Measurements from ENCODE around the gene APP.
A peak's percentile ranks its signal among the peaks of the same experiment; 100 is the strongest.

Gene APP

GRCh38 chr21:25986928-25987327 is 183.6 kb downstream of the APP start:
- Mint-ChIP-seq H3K36me3 (ENCODE audit: low read depth) (peaks cover 62% of the 10 kb centered on the region), H3K9me3 (no peaks in the 10 kb centered on the region), H3K4me3 (no peak overlapping the region), H3K27ac (no peak overlapping the region), H3K27me3 (ENCODE audit: low read depth, poor library complexity) (no peaks in the 10 kb centered on the region), H3K4me1 (peaks cover 8% of the 10 kb centered on the region)
- no peak for DNase-seq
- no peak for TF ChIP-seq CTCF (IDR thresholded peaks at IDR 0.05)

GRCh38 chr21:25985990-25986389 is 184.6 kb downstream of the APP start:
- no peaks in the 10 kb centered on the region for H3K9me3 Mint-ChIP-seq
- peaks cover 8% of the 10 kb centered on the region for H3K4me1 Mint-ChIP-seq
- H3K27ac Mint-ChIP-seq, result no peak overlapping the region
- H3K27me3 Mint-ChIP-seq (ENCODE audit: low read depth, poor library complexity), result no peaks in the 10 kb centered on the region
- DNase-seq, result no peak
- no peak for TF ChIP-seq CTCF (IDR thresholded peaks at IDR 0.05)
- H3K4me3 Mint-ChIP-seq, result no peak overlapping the region
- H3K36me3 Mint-ChIP-seq (ENCODE audit: low read depth), result peaks cover 64% of the 10 kb centered on the region

- H3K4me1 Mint-ChIP-seq, result peaks cover 8% of the 10 kb centered on the region
- no peaks in the 10 kb centered on the region for H3K9me3 Mint-ChIP-seq
- H3K36me3 Mint-ChIP-seq (ENCODE audit: low read depth), result peaks cover 66% of the 10 kb centered on the region
- no peak overlapping the region for H3K27ac Mint-ChIP-seq
- TF ChIP-seq CTCF (IDR thresholded peaks at IDR 0.05), result no peak
- no peak for DNase-seq
- H3K4me3 Mint-ChIP-seq, result no peak overlapping the region
- no peaks in the 10 kb centered on the region for H3K27me3 Mint-ChIP-seq (ENCODE audit: low read depth, poor library complexity)
Observed at GRCh38 chr21:25984538-25984937, 186.0 kb downstream of the APP start.

- Mint-ChIP-seq H3K27ac (peak overlapping the region; percentile 80), H3K4me1 (peaks cover 8% of the 10 kb centered on the region), H3K36me3 (ENCODE audit: low read depth) (peaks cover 63% of the 10 kb centered on the region), H3K27me3 (ENCODE audit: low read depth, poor library complexity) (no peaks in the 10 kb centered on the region), H3K4me3 (no peak overlapping the region), H3K9me3 (no peaks in the 10 kb centered on the region)
- no peak for TF ChIP-seq CTCF (IDR thresholded peaks at IDR 0.05)
- DNase-seq, result no peak
Observed at GRCh38 chr21:25983745-25984144, 186.8 kb downstream of the APP start.

- Mint-ChIP-seq H3K4me3 (no peak overlapping the region), H3K27me3 (ENCODE audit: low read depth, poor library complexity) (no peaks in the 10 kb centered on the region), H3K9me3 (no peaks in the 10 kb centered on the region), H3K4me1 (no peaks in the 10 kb centered on the region), H3K27ac (no peak overlapping the region), H3K36me3 (ENCODE audit: low read depth) (peaks cover 66% of the 10 kb centered on the region)
- no peak for TF ChIP-seq CTCF (IDR thresholded peaks at IDR 0.05)
- DNase-seq, result no peak
Observed at GRCh38 chr21:25980710-25981109, 189.9 kb downstream of the APP start.

- Mint-ChIP-seq H3K9me3 (no peaks in the 10 kb centered on the region), H3K4me1 (no peaks in the 10 kb centered on the region), H3K4me3 (no peak overlapping the region), H3K27ac (peak overlapping the region; percentile 53), H3K27me3 (ENCODE audit: low read depth, poor library complexity) (no peaks in the 10 kb centered on the region), H3K36me3 (ENCODE audit: low read depth) (peaks cover 66% of the 10 kb centered on the region)
- no peak for DNase-seq
- no peak for TF ChIP-seq CTCF (IDR thresholded peaks at IDR 0.05)
Observed at GRCh38 chr21:25979845-25980616, 190.5 kb downstream of the APP start.

Data from nephron progenitor cell (in vitro differentiated cells).